ENCODE results near the gene PDE3A. TPM values are rescaled to one million over a fixed set of nuclear protein-coding genes. Genes with fewer than 3 reads are reported as not detected.

PDE3A gene
- total RNA-seq, 1 experiment from 2014 or later, result 29.0 TPM

DNA sequence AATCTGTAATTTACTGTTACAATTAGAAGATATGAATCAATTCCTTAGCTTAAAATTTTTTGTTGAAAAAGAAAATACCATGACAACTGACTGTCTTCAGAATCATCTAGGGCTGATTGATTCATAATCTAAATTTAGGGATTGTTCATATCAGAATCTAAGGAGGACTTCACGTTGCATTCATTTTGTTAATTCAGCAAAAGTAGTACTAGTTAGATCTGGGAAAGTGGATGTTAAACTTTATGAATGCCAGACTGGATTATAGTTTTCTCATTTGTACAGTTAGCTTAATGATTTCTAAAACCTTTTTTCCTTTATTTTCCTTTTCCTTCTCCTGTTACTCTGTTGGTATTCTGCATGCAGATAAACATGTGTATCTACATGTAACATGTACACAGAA, 135.5 kb downstream of the PDE3A start:
- in situ Hi-C loops (cut with HindIII; ENCODE audit: low pct_unique_long_range_greater_than_20kb, low sequenced_read_pairs), result no loop called here
- DNase-seq (ENCODE audit: low read depth, low spot score), result no peak

- DNase-seq (ENCODE audit: low read depth, low spot score), result no peak
- in situ Hi-C loops (cut with HindIII; ENCODE audit: low pct_unique_long_range_greater_than_20kb, low sequenced_read_pairs), result no loop called here
Measured at GRCh38 chr12:20505056-20505455, 136.7 kb downstream of the PDE3A start.

DNA sequence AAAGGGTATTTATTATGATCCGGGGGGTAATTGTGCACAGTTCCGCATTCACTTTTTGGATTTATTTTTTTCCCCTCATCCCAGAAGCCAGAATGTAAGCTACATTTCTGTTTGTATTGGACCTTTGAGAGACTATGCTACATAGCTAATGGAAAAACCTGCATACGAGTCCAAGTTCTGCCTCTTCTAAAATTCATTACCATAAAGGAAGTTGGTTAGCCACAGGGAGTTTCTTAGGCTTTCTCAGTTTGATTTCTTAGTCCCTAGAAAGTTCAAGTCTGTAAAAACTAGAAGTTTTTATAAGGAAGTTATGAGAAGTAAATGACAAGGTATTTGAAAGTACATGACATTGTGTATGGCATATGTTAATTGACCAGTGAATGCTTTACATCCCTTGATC, 138.7 kb downstream of the PDE3A start:
- DNase-seq (ENCODE audit: low read depth, low spot score), result no peak
- in situ Hi-C loops (cut with HindIII; ENCODE audit: low pct_unique_long_range_greater_than_20kb, low sequenced_read_pairs), result no loop called here

DNA sequence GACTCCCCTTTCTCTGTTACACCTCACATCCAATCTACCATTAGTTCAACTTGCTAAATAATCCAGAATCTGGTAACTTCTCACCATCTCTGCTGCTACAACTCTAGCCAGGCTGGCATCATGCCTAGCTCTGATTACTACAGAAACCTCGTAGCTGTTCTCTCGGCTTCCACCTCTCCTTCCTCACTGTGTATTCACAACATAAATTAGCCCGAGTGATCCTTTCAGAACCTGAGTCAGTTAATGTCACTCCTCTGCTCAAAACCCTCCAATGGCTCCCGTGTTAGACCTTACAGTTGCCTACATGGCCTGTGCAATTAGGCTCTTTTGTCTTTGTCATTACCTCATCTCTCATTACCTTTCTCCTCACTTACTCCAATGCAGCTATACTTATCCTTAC, 139.4 kb downstream of the PDE3A start:
- in situ Hi-C loops (cut with HindIII; ENCODE audit: low pct_unique_long_range_greater_than_20kb, low sequenced_read_pairs), result no loop called here
- DNase-seq (ENCODE audit: low read depth, low spot score), result no peak

DNA sequence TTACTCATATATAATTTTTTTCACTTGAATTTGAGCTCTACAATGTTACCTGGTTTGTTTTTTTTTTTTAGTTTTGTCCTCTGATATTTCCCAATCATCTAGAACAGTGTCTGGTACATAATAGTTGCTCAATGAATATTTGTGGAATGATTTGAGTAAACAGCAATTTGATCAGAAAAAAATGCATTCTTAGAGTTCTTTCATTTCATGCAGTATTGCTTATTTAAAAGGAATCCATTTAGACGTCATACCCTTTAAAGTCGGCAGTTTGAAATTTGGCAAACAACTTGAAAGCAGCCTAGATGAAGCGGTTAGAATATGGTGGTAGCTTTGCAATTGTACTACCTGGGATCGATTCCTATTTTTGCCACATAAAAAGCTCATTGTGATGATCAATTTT, 140.0 kb downstream of the PDE3A start:
- no peak for DNase-seq (ENCODE audit: low read depth, low spot score)
- in situ Hi-C loops (cut with HindIII; ENCODE audit: low pct_unique_long_range_greater_than_20kb, low sequenced_read_pairs), result no loop called here

GRCh38 chr12:20508962-20509361, 140.6 kb downstream of the PDE3A start:
- no peak for DNase-seq (ENCODE audit: low read depth, low spot score)
- in situ Hi-C loops (cut with HindIII; ENCODE audit: low pct_unique_long_range_greater_than_20kb, low sequenced_read_pairs), result no loop called here

GRCh38 chr12:20510811-20511210, 142.5 kb downstream of the PDE3A start:
- in situ Hi-C loops (cut with HindIII; ENCODE audit: low pct_unique_long_range_greater_than_20kb, low sequenced_read_pairs), result no loop called here

GRCh38 chr12:20513189-20513588, 144.9 kb downstream of the PDE3A start:
- DNase-seq (ENCODE audit: low read depth, low spot score), result no peak
- in situ Hi-C loops (cut with HindIII; ENCODE audit: low pct_unique_long_range_greater_than_20kb, low sequenced_read_pairs), result no loop called here

More at GRCh38 chr12:20510811-20511210, 142.5 kb downstream of the PDE3A start:
- DNase-seq (ENCODE audit: low read depth, low spot score), result no peak

DNA sequence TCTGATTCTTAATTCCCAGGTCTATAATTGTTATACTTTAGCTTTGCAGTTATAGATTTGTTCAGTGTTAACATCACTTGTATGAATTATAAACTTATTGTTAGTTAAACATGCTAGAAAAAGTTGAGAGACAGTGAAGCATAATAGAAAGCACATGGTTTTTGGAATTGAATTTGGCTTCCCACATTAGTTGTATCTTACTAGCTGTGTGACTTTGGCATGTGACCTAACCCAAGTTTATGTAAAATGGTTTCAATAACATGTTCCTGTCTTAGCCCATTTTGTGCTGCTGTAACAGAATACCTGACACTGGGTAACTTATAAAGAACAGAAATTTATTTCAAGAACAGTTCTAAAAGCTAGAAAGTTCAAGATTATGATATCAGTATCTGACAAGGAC, 146.3 kb downstream of the PDE3A start:
- DNase-seq (ENCODE audit: low read depth, low spot score), result peak; percentile 17
- in situ Hi-C loops (cut with HindIII; ENCODE audit: low pct_unique_long_range_greater_than_20kb, low sequenced_read_pairs), result no loop called here

DNA sequence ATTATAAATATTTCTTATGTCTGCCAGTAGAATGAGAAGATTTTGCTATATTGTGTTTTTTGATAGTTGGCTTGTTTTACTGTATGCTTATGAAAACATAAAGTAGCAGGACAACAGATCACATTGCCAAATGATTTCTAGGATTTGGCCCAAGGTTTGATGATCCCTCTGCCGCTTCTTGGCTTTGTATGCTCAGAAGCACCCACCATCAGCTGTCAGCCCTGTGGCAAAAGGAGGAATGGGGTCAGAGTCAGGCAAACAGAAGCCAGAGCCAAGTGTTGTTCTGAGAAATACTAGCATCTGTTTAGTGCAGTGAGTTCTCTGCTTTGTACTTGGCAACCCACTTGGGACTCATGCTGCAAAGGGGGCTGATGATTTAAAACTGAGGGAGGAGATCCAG, 152.2 kb downstream of the PDE3A start:
- DNase-seq (ENCODE audit: low read depth, low spot score), result no peak

DNA sequence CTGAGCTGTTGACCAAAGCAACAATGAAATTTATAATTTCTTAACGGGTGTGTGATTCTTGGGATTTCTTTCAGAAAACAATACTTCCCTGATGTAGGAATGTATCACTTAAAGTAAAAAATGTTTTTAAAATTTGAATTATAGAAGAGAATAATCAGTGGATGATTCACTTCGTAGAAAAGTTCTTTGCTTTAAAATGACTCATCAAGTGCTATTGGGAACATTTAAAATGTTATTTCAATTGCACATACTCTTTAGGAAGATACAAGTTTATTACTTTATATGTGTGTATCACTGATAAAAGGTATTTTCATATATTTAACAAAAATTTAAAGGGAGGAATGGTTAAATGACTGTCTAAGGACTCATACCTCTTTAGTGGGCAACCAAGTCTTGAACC, 155.3 kb downstream of the PDE3A start:
- no peak for DNase-seq (ENCODE audit: low read depth, low spot score)
- in situ Hi-C loops (cut with HindIII; ENCODE audit: low pct_unique_long_range_greater_than_20kb, low sequenced_read_pairs), result no loop called here

More for the DNA sequence above, 152.2 kb downstream of the PDE3A start:
- in situ Hi-C loops (cut with HindIII; ENCODE audit: low pct_unique_long_range_greater_than_20kb, low sequenced_read_pairs), result no loop called here

- no peak for DNase-seq (ENCODE audit: low read depth, low spot score)
- in situ Hi-C loops (cut with HindIII; ENCODE audit: low pct_unique_long_range_greater_than_20kb, low sequenced_read_pairs), result no loop called here
Measured at GRCh38 chr12:20524113-20524512, 155.8 kb downstream of the PDE3A start.

DNA sequence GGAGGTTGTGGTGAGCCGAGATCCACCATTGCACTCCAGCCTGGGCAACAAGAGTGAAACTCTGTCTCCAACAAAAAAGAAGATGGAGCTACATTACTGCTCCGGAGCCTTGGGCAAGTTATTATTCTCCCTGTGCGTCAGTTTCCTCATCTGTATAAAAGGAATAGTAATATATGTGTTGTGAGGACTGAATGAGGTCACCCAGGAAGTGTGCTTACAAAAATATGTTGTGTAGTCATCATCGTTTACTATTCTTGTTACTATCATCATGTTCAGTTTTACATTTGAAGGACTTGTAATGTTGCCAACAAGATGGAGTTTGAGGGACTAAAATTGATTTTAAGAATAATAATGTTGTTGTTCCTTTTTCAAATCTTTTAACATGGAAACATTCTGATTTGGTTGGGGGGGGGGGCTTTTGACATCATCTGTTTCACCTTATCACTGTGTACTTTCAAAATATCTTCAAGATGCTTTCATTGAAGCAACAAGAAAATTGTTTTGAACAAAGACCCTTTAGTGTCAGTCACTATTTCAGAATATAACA, 156.8 kb downstream of the PDE3A start:
- DNase-seq (ENCODE audit: low read depth, low spot score), result peak; percentile 96
- in situ Hi-C loops (cut with HindIII; ENCODE audit: low pct_unique_long_range_greater_than_20kb, low sequenced_read_pairs), result no loop called here

- peak; percentile 96 for DNase-seq (ENCODE audit: low read depth, low spot score)
- in situ Hi-C loops (cut with HindIII; ENCODE audit: low pct_unique_long_range_greater_than_20kb, low sequenced_read_pairs), result no loop called here
Measured at GRCh38 chr12:20527417-20528163, 159.3 kb downstream of the PDE3A start.

DNA sequence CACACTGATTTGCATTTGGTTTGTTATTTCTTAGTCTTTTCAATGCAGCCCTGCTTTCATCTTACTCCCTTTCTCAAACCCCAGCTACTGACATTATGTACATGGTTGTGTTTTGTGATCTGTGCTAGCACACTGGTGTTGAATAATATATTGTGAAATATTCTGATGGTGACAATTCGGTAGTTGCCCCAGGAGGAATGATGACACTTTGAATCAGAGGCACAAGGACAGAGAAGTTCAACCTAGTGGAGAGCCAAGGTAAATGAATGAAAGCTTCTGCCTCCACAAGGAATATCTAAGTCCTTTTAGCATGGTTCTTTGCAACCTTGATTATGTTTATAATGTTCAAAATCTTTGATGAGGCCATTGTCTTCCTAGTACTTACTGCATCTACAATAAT, 159.9 kb downstream of the PDE3A start:
- in situ Hi-C loops (cut with HindIII; ENCODE audit: low pct_unique_long_range_greater_than_20kb, low sequenced_read_pairs), result no loop called here

GRCh38 chr12:20546267-20546666, 177.9 kb downstream of the PDE3A start:
- in situ Hi-C loops (cut with HindIII; ENCODE audit: low pct_unique_long_range_greater_than_20kb, low sequenced_read_pairs), result no loop called here
- no peak for DNase-seq (ENCODE audit: low read depth, low spot score)

More for the DNA sequence above, 159.9 kb downstream of the PDE3A start:
- peak; percentile 59 for DNase-seq (ENCODE audit: low read depth, low spot score)

DNA sequence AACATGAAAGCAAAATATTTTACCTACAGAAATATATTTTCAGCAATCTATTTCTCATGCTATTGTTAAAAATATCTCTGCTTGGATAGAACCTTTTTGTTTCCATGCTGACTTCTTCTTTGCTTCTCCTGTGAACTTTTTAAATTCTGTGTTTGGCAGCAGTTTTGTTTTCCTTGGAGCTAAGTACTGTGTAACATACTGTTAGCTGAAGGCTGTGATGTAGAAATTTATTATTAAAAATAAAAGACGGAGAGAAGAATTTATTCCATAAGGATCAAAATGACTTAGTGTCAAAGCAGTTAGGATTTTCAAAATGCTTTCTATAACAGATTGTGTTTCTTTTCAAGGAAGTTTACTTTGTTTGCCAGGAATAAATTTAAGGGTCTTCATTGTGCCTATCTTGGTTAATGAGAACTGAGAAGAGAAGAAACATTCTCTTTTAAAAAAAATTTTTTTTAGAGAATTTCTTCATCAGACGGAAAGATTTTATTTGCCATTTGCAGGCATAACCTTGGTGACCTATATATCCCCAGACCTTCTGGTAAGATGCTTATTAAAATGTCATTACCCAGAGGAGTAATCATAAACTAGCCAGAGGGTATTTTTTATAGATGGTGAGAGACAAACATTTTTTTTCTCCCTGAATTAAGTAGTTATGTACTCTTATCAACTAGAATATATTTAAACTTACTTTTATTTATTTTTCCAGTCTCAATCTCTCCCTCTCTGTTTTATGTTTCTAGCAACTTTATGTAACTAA, 179.7 kb downstream of the PDE3A start:
- DNase-seq (ENCODE audit: low read depth, low spot score), result no peak
- in situ Hi-C loops (cut with HindIII; ENCODE audit: low pct_unique_long_range_greater_than_20kb, low sequenced_read_pairs), result no loop called here

DNA sequence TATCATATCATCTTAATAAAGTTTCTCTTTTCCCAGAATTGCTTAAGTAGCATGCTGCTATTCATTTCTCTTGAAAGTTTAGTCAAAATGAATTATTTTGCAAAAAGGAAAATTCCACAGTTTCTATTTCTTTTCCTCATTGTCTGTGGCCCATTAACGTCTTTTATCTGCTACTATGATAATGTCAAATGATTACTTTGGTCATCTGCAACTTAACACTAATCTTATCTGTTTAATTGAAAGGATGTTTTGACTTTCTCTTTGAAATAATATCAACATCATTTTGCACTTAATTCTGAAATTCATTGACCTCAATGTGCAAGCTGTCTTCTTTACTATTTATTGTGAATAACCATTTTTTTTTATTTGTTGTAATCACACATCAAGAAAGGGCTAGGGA, 180.3 kb downstream of the PDE3A start:
- in situ Hi-C loops (cut with HindIII; ENCODE audit: low pct_unique_long_range_greater_than_20kb, low sequenced_read_pairs), result no loop called here
- no peak for DNase-seq (ENCODE audit: low read depth, low spot score)
